Liver (tissue), 9 donors: ENCODE data around the gene C2orf76. TPM values are rescaled to one million over a fixed set of nuclear protein-coding genes. Genes with fewer than 3 reads are reported as not detected.

ENCODE experiments used
- DNase-seq: peaks from one replicate; pipeline ENCODE4 v3.0.0-alpha.2; 2017; ENCODE audit warnings: low spot score
- H3K27ac ChIP-seq, 2 donors: one replicate each; pipeline ENCODE4 v1.7.0; 2013; ENCODE audit warnings: inconsistent platforms in 2 of 2, low read length in 2 of 2, control low read depth in 1 of 2, low read depth in 1 of 2, mild to moderate bottlenecking in 1 of 2
- H3K27me3 ChIP-seq, 4 donors: one replicate each; pipeline versions ENCODE4 v1.6.1 to v1.7.0; 2013; ENCODE audit warnings: low read length in 3 of 4, inconsistent platforms in 1 of 4, mild to moderate bottlenecking in 1 of 4, moderate library complexity in 1 of 4; ENCODE audit not compliant: control insufficient read depth in 4 of 4, insufficient read depth in 4 of 4
- H3K36me3 ChIP-seq, 4 donors: one replicate each; pipeline versions ENCODE4 v1.6.1 to v1.7.0; 2013; ENCODE audit warnings: low read length in 3 of 4, mild to moderate bottlenecking in 3 of 4, low read depth in 1 of 4, moderate library complexity in 1 of 4; ENCODE audit not compliant: control insufficient read depth in 4 of 4, insufficient read depth in 3 of 4
- H3K4me1 ChIP-seq, 4 donors: one replicate each; pipeline versions ENCODE4 v1.6.1 to v1.7.0; 2013; ENCODE audit warnings: low read length in 3 of 4, mild to moderate bottlenecking in 3 of 4, moderate library complexity in 1 of 4; ENCODE audit not compliant: control insufficient read depth in 4 of 4, insufficient read depth in 4 of 4
- H3K4me3 ChIP-seq, 3 donors: one replicate each; pipeline versions ENCODE4 v1.6.1 to v1.7.0; 2013; ENCODE audit warnings: low read length in 3 of 3, control low read depth in 1 of 3, low read depth in 1 of 3, mild to moderate bottlenecking in 1 of 3
- H3K9ac ChIP-seq, 2 donors: one replicate each; pipeline ENCODE4 v1.7.0; 2013; ENCODE audit warnings: low read length in 2 of 2, mild to moderate bottlenecking in 2 of 2, moderate library complexity in 2 of 2, control low read depth in 1 of 2, low read depth in 1 of 2
- H3K9me3 ChIP-seq, 4 donors: one replicate each; pipeline versions ENCODE4 v1.6.1 to v1.7.0; 2013; ENCODE audit warnings: low read length in 3 of 4; ENCODE audit not compliant: control insufficient read depth in 4 of 4
- ATF3 ChIP-seq: IDR thresholded peaks from 2 replicates; pipeline ENCODE4 v1.6.1; 2016; ENCODE audit warnings: antibody characterized with exemption
- EGR1 ChIP-seq, 2 donors: IDR thresholded peaks; 2 replicates each; pipeline ENCODE4 v1.6.1; 2016 to 2018; ENCODE audit warnings: antibody characterized with exemption in 2 of 2, low read depth in 2 of 2
- FOXA1 ChIP-seq: IDR thresholded peaks from 2 replicates; pipeline ENCODE4 v1.6.1; 2016; ENCODE audit warnings: antibody characterized with exemption
- FOXA2 ChIP-seq: IDR thresholded peaks from 2 replicates; pipeline ENCODE4 v1.6.1; 2016; ENCODE audit warnings: antibody characterized with exemption
- GABPA ChIP-seq, 2 donors: IDR thresholded peaks in 1 of 2; conservative IDR thresholded peaks in 1 of 2; 2 replicates each; pipeline ENCODE4 v1.6.1; 2016; ENCODE audit warnings: antibody characterized with exemption in 2 of 2, mild to moderate bottlenecking in 1 of 2, moderate library complexity in 1 of 2
- HNF4A ChIP-seq, 2 donors: conservative IDR thresholded peaks; 2 replicates each; pipeline ENCODE4 v1.6.1; 2016; ENCODE audit warnings: antibody characterized with exemption in 2 of 2, mild to moderate bottlenecking in 2 of 2
- HNF4G ChIP-seq: IDR thresholded peaks from 2 replicates; pipeline ENCODE4 v1.6.1; 2016; ENCODE audit warnings: antibody characterized with exemption
- JUND ChIP-seq, 2 donors: IDR thresholded peaks; 2 replicates each; pipeline ENCODE4 v1.6.1; 2016; ENCODE audit warnings: antibody characterized with exemption in 2 of 2
- NR2F2 ChIP-seq: IDR thresholded peaks from 2 replicates; pipeline ENCODE4 v1.6.1; 2016; ENCODE audit warnings: antibody characterized with exemption
- RAD21 ChIP-seq, 2 donors: IDR thresholded peaks; 2 replicates each; pipeline ENCODE4 v1.6.1; 2016; ENCODE audit warnings: antibody characterized with exemption in 2 of 2, mild to moderate bottlenecking in 2 of 2
- RXRA ChIP-seq, 2 donors: IDR thresholded peaks; 2 replicates each; pipeline ENCODE4 v1.6.1; 2017 to 2018; ENCODE audit warnings: antibody characterized with exemption in 2 of 2, mild to moderate bottlenecking in 1 of 2
- SP1 ChIP-seq: IDR thresholded peaks from 2 replicates; pipeline ENCODE4 v1.6.1; 2018; ENCODE audit warnings: antibody characterized with exemption, mild to moderate bottlenecking
- TAF1 ChIP-seq: conservative IDR thresholded peaks from 2 replicates; pipeline ENCODE4 v1.6.1; 2016; ENCODE audit warnings: antibody characterized with exemption, mild to moderate bottlenecking
- ZBTB33 ChIP-seq: IDR thresholded peaks from 2 replicates; pipeline ENCODE4 v1.6.1; 2016; ENCODE audit warnings: antibody characterized with exemption
- WGBS: extraction: QIAGEN DNeasy Blood & Tissue Kit; methylation state at CpG from one replicate; pipeline ENCODE4 v1.1.7; 2013; 5-methylcytosine and 5-hydroxymethylcytosine counted together
- polyA plus RNA-seq, 2 donors: library from polyadenylated mRNA; stranded (reverse) in 1 of 2; unstranded in 1 of 2; fragments of 200-250 nt in 1 of 2; fragments of >200 nt in 1 of 2; fragmentation: Nextera tagmentation in 1 of 2; extraction: Ambion mirVana in 1 of 2; gene quantifications; one replicate each; pipeline versions ENCODE4 v1.2.1 to v1.2.3, GENCODE V29; 2013 to 2015
- total RNA-seq, 2 donors: library from RNA; depleted of rRNA; stranded (reverse); fragments of >200 nt; gene quantifications; one replicate each; pipeline ENCODE4 v1.2.3, GENCODE V29; 2014
- TF ChIP-seq, protein P1 (sequence below): fragments of 150-350 bp; IDR thresholded peaks from 2 replicates; pipeline ENCODE4 v1.5.1; 2017; ENCODE audit warnings: improper control_type of control experiment, low read depth, low read length; ENCODE audit not compliant: missing input control
- TF ChIP-seq, protein P2 (sequence below): IDR thresholded peaks from 2 replicates; pipeline ENCODE4 v1.6.1; 2016; ENCODE audit warnings: antibody characterized with exemption
- donor health status: healthy.
- donor health status: healthy.
- donor health status: healthy.
- donor health status: healthy.
- donor health status: healthy.

The C2orf76 gene
- total and polyA plus RNA-seq, 4 donors: 2.7 to 6.3 (median 4.6) TPM

- Histone ChIP-seq H3K4me3 (no peak overlapping the region), H3K4me1 (peaks cover 0 to 15% (median 7%) of the 10 kb centered on the region in 4 donors), H3K27ac (no peak overlapping the region), H3K9ac (no peak overlapping the region), H3K9me3 (no peaks in the 10 kb centered on the region), H3K36me3 (no peaks in the 10 kb centered on the region), H3K27me3 (no peaks in the 10 kb centered on the region)
- TF ChIP-seq HNF4A (conservative IDR thresholded peaks at IDR 0.05): no peak
- TF ChIP-seq FOXA1: no peak
- TF ChIP-seq ATF3: no peak
- no peak for TF ChIP-seq HNF4G
- no peak for TF ChIP-seq SP1
- TF ChIP-seq, protein P1, sequence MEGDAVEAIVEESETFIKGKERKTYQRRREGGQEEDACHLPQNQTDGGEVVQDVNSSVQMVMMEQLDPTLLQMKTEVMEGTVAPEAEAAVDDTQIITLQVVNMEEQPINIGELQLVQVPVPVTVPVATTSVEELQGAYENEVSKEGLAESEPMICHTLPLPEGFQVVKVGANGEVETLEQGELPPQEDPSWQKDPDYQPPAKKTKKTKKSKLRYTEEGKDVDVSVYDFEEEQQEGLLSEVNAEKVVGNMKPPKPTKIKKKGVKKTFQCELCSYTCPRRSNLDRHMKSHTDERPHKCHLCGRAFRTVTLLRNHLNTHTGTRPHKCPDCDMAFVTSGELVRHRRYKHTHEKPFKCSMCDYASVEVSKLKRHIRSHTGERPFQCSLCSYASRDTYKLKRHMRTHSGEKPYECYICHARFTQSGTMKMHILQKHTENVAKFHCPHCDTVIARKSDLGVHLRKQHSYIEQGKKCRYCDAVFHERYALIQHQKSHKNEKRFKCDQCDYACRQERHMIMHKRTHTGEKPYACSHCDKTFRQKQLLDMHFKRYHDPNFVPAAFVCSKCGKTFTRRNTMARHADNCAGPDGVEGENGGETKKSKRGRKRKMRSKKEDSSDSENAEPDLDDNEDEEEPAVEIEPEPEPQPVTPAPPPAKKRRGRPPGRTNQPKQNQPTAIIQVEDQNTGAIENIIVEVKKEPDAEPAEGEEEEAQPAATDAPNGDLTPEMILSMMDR: no peak
- TF ChIP-seq EGR1 (IDR thresholded peaks at IDR 0.05; ENCODE audit: low read depth in 2 of 2): no peak
- no peak for TF ChIP-seq FOXA2
- no peak for TF ChIP-seq GABPA (IDR thresholded peaks at IDR 0.05 in 1 of 2, conservative IDR thresholded peaks at IDR 0.05 in 1 of 2)
- 84% methylated on average over 7 of the region's 7 CpGs for WGBS
- no peak for DNase-seq
Observed at GRCh38 chr2:119293900-119294299, 72.7 kb downstream of the C2orf76 start.

- Histone ChIP-seq H3K27me3 (no peaks in the 10 kb centered on the region), H3K4me1 (peaks cover 0 to 15% (median 7%) of the 10 kb centered on the region in 4 donors), H3K4me3 (no peak overlapping the region), H3K27ac (no peak overlapping the region), H3K9ac (no peak overlapping the region), H3K9me3 (no peaks in the 10 kb centered on the region), H3K36me3 (no peaks in the 10 kb centered on the region)
- no peak for DNase-seq
- no peak for TF ChIP-seq HNF4A (conservative IDR thresholded peaks at IDR 0.05)
- no peak for TF ChIP-seq GABPA (IDR thresholded peaks at IDR 0.05 in 1 of 2, conservative IDR thresholded peaks at IDR 0.05 in 1 of 2)
- no peak for TF ChIP-seq RAD21 (IDR thresholded peaks at IDR 0.05)
- TF ChIP-seq ZBTB33: no peak
- no peak for TF ChIP-seq RXRA (IDR thresholded peaks at IDR 0.05)
- no peak for TF ChIP-seq HNF4G
- TF ChIP-seq SP1: no peak
- TF ChIP-seq, protein P2, sequence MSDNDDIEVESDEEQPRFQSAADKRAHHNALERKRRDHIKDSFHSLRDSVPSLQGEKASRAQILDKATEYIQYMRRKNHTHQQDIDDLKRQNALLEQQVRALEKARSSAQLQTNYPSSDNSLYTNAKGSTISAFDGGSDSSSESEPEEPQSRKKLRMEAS: no peak
- TF ChIP-seq EGR1 (IDR thresholded peaks at IDR 0.05; ENCODE audit: low read depth in 2 of 2): no peak
- TF ChIP-seq FOXA1: no peak
- TF ChIP-seq TAF1: no peak
- TF ChIP-seq FOXA2: no peak
- TF ChIP-seq, protein P1: no peak
- TF ChIP-seq JUND (IDR thresholded peaks at IDR 0.05): no peak
- no peak for TF ChIP-seq NR2F2
- 94% methylated on average over 2 of the region's 2 CpGs for WGBS
Observed at GRCh38 chr2:119293254-119293653, 73.4 kb downstream of the C2orf76 start.
